HFF-Myc (cell line): ENCODE measurements around the gene CACNA2D4.
A peak's percentile ranks its signal among the peaks of the same experiment; 100 is the strongest.

Experiments
- DNase-seq: peaks from one replicate; pipeline ENCODE4 v3.0.0-alpha.2; 2011; ENCODE audit warnings: low read depth; ENCODE audit errors: extremely low read depth
- H3K4me3 ChIP-seq: replicated peaks from 2 replicates; pipeline ENCODE4 v1.5.1; 2011; ENCODE audit warnings: low read depth, mild to moderate bottlenecking, control low read depth, low read length
- TF ChIP-seq, protein P1 (sequence below): IDR thresholded peaks from 2 replicates; pipeline ENCODE4 v1.5.1; 2012; ENCODE audit warnings: mild to moderate bottlenecking, low read depth, low read length, control low read depth; ENCODE audit errors: missing control alignments

The CACNA2D4 gene

GRCh38 chr12:1800401-1801302 lies 117.8 kb downstream of the CACNA2D4 start:
- H3K4me3 ChIP-seq, result no peak overlapping the region
- no peak for DNase-seq
- TF ChIP-seq, protein P1, sequence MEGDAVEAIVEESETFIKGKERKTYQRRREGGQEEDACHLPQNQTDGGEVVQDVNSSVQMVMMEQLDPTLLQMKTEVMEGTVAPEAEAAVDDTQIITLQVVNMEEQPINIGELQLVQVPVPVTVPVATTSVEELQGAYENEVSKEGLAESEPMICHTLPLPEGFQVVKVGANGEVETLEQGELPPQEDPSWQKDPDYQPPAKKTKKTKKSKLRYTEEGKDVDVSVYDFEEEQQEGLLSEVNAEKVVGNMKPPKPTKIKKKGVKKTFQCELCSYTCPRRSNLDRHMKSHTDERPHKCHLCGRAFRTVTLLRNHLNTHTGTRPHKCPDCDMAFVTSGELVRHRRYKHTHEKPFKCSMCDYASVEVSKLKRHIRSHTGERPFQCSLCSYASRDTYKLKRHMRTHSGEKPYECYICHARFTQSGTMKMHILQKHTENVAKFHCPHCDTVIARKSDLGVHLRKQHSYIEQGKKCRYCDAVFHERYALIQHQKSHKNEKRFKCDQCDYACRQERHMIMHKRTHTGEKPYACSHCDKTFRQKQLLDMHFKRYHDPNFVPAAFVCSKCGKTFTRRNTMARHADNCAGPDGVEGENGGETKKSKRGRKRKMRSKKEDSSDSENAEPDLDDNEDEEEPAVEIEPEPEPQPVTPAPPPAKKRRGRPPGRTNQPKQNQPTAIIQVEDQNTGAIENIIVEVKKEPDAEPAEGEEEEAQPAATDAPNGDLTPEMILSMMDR, result peak; percentile 52

- DNase-seq, result no peak
- no peak overlapping the region for H3K4me3 ChIP-seq
- TF ChIP-seq, protein P1, result no peak
These were observed 118.5 kb downstream of the CACNA2D4 start for GRCh38 chr12:1799882-1800400.

DNA sequence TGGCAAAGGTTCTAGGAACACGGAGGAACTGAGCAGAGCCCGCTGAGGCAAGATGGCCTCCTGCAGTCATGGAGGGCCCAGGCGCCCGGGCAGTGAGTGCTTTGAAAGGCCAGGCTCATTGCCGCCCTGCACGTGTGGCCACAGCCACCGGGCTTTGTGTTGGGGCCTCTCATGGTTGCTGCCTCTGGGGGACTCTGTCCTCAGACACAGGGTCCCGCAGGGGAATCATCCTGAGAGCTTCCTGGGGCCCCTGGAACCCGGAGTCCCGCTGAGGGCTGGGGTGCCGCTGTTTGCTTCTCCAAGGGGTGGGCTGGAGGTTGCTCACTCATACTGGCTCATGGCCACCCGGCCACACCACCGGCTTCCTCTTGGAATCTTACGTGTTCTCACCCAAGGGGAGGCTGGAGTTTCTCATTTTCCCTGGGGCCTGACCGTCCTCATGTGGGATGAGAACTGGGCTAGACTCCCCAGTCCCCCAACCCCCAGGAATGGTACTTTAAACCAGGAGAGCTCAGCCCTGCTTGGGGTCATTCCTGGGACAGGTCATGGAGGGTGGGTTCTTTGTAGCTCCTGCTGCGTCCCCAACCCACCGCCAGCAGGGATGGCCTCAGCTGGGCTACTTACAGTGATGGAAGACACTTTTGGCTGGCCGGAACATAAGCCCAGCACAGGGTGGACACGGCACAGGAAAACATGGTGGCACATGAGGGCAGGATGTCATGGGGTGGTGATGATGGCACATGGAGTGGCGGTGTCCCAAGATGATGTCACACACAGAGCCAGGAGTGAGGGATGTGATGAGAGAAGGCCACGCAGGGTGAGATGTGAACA lies 119.2 kb downstream of the CACNA2D4 start:
- TF ChIP-seq, protein P1, result no peak
- DNase-seq, result no peak
- no peak overlapping the region for H3K4me3 ChIP-seq

DNA sequence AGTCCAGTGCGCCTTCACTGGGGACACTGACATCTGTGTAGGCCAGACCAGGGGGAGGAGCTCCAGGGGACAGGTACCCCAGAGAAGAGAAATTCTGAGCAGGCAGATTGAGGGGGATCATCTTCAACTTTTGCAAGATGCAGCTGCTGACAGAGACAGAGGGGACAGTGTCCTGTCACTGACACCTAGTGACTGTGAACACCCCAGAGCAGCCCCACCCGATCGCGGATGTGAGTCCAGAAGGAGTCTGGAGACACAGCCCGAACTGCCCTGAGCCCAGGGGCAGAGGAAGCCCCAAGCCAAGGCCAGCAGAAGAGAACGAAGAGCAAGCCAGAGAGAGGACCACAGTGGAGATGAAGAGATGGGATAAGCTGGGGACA lies 119.8 kb downstream of the CACNA2D4 start:
- DNase-seq, result no peak
- H3K4me3 ChIP-seq, result no peak overlapping the region
- TF ChIP-seq, protein P1, result no peak

- no peak overlapping the region for H3K4me3 ChIP-seq
- DNase-seq, result no peak
- TF ChIP-seq, protein P1, result no peak
These were observed 120.3 kb downstream of the CACNA2D4 start for GRCh38 chr12:1797991-1798640.
